GM21423 (cell line): Measurements from ENCODE around the gene USP27X.
A peak's percentile ranks its signal among the peaks of the same experiment; 100 is the strongest.

ENCODE experiments used
- ATAC-seq: cut with Tn5 transposase; IDR thresholded peaks from one replicate; pipeline ENCODE4 v1.9.1; 2021; ENCODE audit warnings: mild to moderate bottlenecking, moderate library complexity; ENCODE audit not compliant: unreplicated experiment

Gene USP27X

GRCh38 chrX:49880668-49881067 is 1.4 kb downstream of the USP27X start:
- ATAC-seq = no peak

GRCh38 chrX:49884290-49884862 is 5.1 kb downstream of the USP27X start:
- ATAC-seq = peak; percentile 51

GRCh38 chrX:49892542-49892941 is 13.3 kb downstream of the USP27X start:
- no peak for ATAC-seq

GRCh38 chrX:49896951-49897350 is 17.7 kb downstream of the USP27X start:
- no peak for ATAC-seq

- no peak for ATAC-seq
Measured at GRCh38 chrX:49901048-49901447, 21.8 kb downstream of the USP27X start.

- ATAC-seq = no peak
Measured at GRCh38 chrX:49910344-49910743, 31.1 kb downstream of the USP27X start.

- ATAC-seq = no peak
Measured at GRCh38 chrX:49912086-49912485, 32.8 kb downstream of the USP27X start.

GRCh38 chrX:49912861-49913260 is 33.6 kb downstream of the USP27X start:
- ATAC-seq = no peak

GRCh38 chrX:49915361-49916222 is 36.3 kb downstream of the USP27X start:
- peak; percentile 55 for ATAC-seq

GRCh38 chrX:49919617-49920016 is 40.3 kb downstream of the USP27X start:
- no peak for ATAC-seq

- no peak for ATAC-seq
Measured at GRCh38 chrX:49921109-49921508, 41.8 kb downstream of the USP27X start.

GRCh38 chrX:49922291-49923241 is 43.3 kb downstream of the USP27X start, which contains the start of gene CLCN5:
Gene CLCN5, plus strand, starts transcription at chrX:49922596. Its CDS starts 2,703 bp downstream, at chrX:49925299.
- peak; percentile 98 for ATAC-seq

GRCh38 chrX:49925176-49925575 is 45.9 kb downstream of the USP27X start:
- ATAC-seq = no peak

- ATAC-seq = no peak
Measured at GRCh38 chrX:49930039-49930438, 50.8 kb downstream of the USP27X start.
